Measurements from ENCODE around the gene RNF144B. TPM values are rescaled to one million over a fixed set of nuclear protein-coding genes. Genes with fewer than 3 reads are reported as not detected.
A peak's percentile ranks its signal among the peaks of the same experiment; 100 is the strongest.

The RNF144B gene
- total RNA-seq, 2 donors from 2014 or later: 4.2 to 4.4 TPM

GRCh38 chr6:18386298-18386976 lies 713 bp upstream of the RNF144B start:
- TF ChIP-seq, protein P1, sequence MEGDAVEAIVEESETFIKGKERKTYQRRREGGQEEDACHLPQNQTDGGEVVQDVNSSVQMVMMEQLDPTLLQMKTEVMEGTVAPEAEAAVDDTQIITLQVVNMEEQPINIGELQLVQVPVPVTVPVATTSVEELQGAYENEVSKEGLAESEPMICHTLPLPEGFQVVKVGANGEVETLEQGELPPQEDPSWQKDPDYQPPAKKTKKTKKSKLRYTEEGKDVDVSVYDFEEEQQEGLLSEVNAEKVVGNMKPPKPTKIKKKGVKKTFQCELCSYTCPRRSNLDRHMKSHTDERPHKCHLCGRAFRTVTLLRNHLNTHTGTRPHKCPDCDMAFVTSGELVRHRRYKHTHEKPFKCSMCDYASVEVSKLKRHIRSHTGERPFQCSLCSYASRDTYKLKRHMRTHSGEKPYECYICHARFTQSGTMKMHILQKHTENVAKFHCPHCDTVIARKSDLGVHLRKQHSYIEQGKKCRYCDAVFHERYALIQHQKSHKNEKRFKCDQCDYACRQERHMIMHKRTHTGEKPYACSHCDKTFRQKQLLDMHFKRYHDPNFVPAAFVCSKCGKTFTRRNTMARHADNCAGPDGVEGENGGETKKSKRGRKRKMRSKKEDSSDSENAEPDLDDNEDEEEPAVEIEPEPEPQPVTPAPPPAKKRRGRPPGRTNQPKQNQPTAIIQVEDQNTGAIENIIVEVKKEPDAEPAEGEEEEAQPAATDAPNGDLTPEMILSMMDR (IDR thresholded peaks at IDR 0.05): no peak
- Histone ChIP-seq H3K9ac (ENCODE audit: low read depth in 2 of 2, low read length in 2 of 2) (peak overlapping the region in 1 of 2 donors; percentile 42), H3K36me3 (no peaks in the 10 kb centered on the region), H3K4me1 (no peaks in the 10 kb centered on the region), H3K4me3 (peak overlapping the region; percentile 39), H3K9me3 (no peaks in the 10 kb centered on the region), H3K27ac (no peak overlapping the region), H3K27me3 (no peaks in the 10 kb centered on the region)
- no peak for DNase-seq
- intact Hi-C loops (cut with DNase I): no loop called here

DNA sequence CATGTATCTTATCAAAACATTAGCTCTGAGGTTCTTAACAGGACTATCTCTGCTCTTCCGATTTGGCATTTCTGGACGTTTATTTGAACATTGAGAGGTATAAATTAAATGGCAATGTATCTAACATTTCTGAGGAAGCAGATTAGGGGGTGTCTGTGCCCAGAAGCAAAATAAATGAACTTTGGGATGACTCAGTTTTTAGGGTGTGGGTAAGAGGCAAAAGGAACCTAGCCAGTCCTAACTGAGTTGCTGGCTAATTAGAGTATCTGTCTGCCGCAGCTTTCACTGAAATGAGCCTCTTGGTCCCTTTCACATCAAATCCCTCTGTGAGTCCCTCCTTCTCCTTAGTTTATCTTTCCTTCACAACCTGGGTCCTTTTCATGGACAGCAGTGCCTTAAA lies 1.1 kb downstream of the RNF144B start:
- Histone ChIP-seq H3K36me3 (no peaks in the 10 kb centered on the region), H3K27me3 (no peaks in the 10 kb centered on the region), H3K4me3 (peak overlapping the region; percentile 39), H3K9me3 (no peaks in the 10 kb centered on the region), H3K4me1 (no peaks in the 10 kb centered on the region), H3K9ac (ENCODE audit: low read depth in 2 of 2, low read length in 2 of 2) (peak overlapping the region in 1 of 2 donors; percentile 42), H3K27ac (peak overlapping the region; percentile 35)
- intact Hi-C loops (cut with DNase I): no loop called here
- no peak for DNase-seq
- TF ChIP-seq, protein P1 (IDR thresholded peaks at IDR 0.05): no peak

GRCh38 chr6:18388942-18389341 lies 1.8 kb downstream of the RNF144B start:
- intact Hi-C loops (cut with DNase I): no loop called here

DNA sequence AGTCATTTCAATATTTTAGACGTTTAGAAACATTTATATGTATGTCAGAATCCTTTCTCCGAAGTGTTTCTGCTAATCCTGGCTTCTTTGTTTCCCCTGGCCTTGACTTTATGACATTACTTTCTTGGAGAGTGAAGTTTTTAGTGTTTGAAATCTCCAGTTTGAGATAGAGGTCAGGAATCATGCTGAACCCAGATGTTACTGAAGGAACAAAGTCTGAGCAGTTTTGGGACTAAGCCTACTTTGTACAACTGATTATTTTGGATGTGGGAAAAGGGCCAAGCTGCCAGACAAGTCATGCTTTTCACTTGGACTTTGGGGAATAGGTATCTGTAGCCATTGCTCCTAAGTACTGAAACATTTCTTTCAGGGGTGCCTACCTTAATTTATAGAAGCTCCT lies 2.3 kb downstream of the RNF144B start:
- Histone ChIP-seq H3K27ac (no peak overlapping the region), H3K4me1 (no peaks in the 10 kb centered on the region), H3K9ac (ENCODE audit: low read depth in 2 of 2, low read length in 2 of 2) (no peak overlapping the region), H3K36me3 (no peaks in the 10 kb centered on the region), H3K27me3 (no peaks in the 10 kb centered on the region), H3K9me3 (no peaks in the 10 kb centered on the region), H3K4me3 (no peak overlapping the region)
- TF ChIP-seq, protein P1 (IDR thresholded peaks at IDR 0.05): no peak
- no peak for DNase-seq
- intact Hi-C loops (cut with DNase I): no loop called here

More at GRCh38 chr6:18388942-18389341, 1.8 kb downstream of the RNF144B start:
- H3K27me3 ChIP-seq: no peaks in the 10 kb centered on the region
- no peak overlapping the region for H3K27ac ChIP-seq
- no peaks in the 10 kb centered on the region for H3K4me1 ChIP-seq
- DNase-seq: no peak
- no peaks in the 10 kb centered on the region for H3K36me3 ChIP-seq
- TF ChIP-seq, protein P1 (IDR thresholded peaks at IDR 0.05): no peak
- H3K4me3 ChIP-seq: no peak overlapping the region
- no peaks in the 10 kb centered on the region for H3K9me3 ChIP-seq
- H3K9ac ChIP-seq (ENCODE audit: low read depth in 2 of 2, low read length in 2 of 2): no peak overlapping the region

DNA sequence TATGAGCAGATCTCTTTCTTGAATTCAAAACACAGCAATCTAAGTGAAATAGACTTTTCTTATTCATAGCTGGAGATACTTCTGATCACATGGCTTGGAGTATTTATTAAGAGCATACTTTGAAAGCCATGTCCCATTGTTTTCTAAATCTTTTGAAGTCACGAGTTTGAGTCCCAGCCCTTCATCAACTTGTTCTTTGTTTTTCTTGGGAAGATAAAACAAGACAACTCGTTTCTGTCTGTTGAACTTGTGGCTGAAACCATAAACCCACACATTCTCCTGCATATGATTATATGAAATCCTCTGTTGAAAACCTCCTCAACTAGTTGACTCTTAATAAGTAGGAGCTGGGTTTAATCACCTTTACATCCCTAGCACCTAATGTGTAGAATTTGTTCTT lies 3.3 kb downstream of the RNF144B start:
- Histone ChIP-seq H3K27ac (no peak overlapping the region), H3K9ac (ENCODE audit: low read depth in 2 of 2, low read length in 2 of 2) (no peak overlapping the region), H3K4me3 (no peak overlapping the region), H3K4me1 (no peaks in the 10 kb centered on the region), H3K9me3 (no peaks in the 10 kb centered on the region), H3K27me3 (no peaks in the 10 kb centered on the region), H3K36me3 (no peaks in the 10 kb centered on the region)
- no peak for DNase-seq
- intact Hi-C loops (cut with DNase I): no loop called here
- TF ChIP-seq, protein P1 (IDR thresholded peaks at IDR 0.05): no peak

Measured in colonic mucosa (tissue), 4 donors.